Muscle of leg (tissue), 11 donors: Measurements from ENCODE around the gene NDP. TPM values are rescaled to one million over a fixed set of nuclear protein-coding genes. Genes with fewer than 3 reads are reported as not detected.
A peak's percentile ranks its signal among the peaks of the same experiment; 100 is the strongest.
"Not testable (repeated sequence)": the region's sequence is repeated elsewhere in the genome, so short reads cannot be mapped to it uniquely, and the experiment has no call there.

ENCODE experiments used
- DNase-seq: peaks from one replicate; pipeline ENCODE4 v3.0.0; 2013
- H3K27ac ChIP-seq: one replicate; pipeline ENCODE4 v1.5.1; 2013; ENCODE audit warnings: mild to moderate bottlenecking, low read length, control low read depth
- H3K27me3 ChIP-seq: one replicate; pipeline ENCODE4 v1.6.1; 2013; ENCODE audit warnings: low read length; ENCODE audit not compliant: control insufficient read depth, insufficient read depth
- H3K36me3 ChIP-seq: one replicate; pipeline ENCODE4 v1.6.1; 2013; ENCODE audit warnings: low read length; ENCODE audit not compliant: control insufficient read depth, insufficient read depth
- H3K4me1 ChIP-seq: one replicate; pipeline ENCODE4 v1.6.1; 2013; ENCODE audit warnings: low read length; ENCODE audit not compliant: control insufficient read depth, insufficient read depth
- H3K4me3 ChIP-seq: one replicate; pipeline ENCODE4 v1.5.1; 2013; ENCODE audit warnings: low read length, control low read depth
- H3K9me3 ChIP-seq: replicated peaks from 2 replicates; pipeline ENCODE4 v1.6.1; 2013; ENCODE audit warnings: low read depth, low read length; ENCODE audit not compliant: control insufficient read depth
- WGBS: methylation state at CpG from one replicate; pipeline ENCODE4 v1.1.5; 2013; ENCODE audit warnings: missing lambda C conversion rate; ENCODE audit not compliant: insufficient coverage; 5-methylcytosine and 5-hydroxymethylcytosine counted together
- polyA plus RNA-seq, 8 donors: library from polyadenylated mRNA; unstranded; fragments of 120-200 nt; gene quantifications; one replicate each; pipeline versions ENCODE4 v1.2.1 to v1.2.3, GENCODE V29; 2013; ENCODE audit warnings: inconsistent platforms in 1 of 8, low replicate concordance in 1 of 8; ENCODE audit not compliant: insufficient read length in 8 of 8, insufficient read depth in 1 of 8
- total RNA-seq: library from RNA; stranded (reverse); fragments of 120-200 nt; gene quantifications from one replicate; pipeline ENCODE4 v1.2.4, GENCODE V29; 2013

Gene NDP
- total and polyA plus RNA-seq, 9 donors: 0.82 to 2.7 (median 1.4) TPM

GRCh38 chrX:43956034-43956433 is 17.2 kb downstream of the NDP start:
- H3K4me1 ChIP-seq: no peaks in the 10 kb centered on the region
- H3K36me3 ChIP-seq: no peaks in the 10 kb centered on the region
- DNase-seq: no peak
- no peaks in the 10 kb centered on the region for H3K9me3 ChIP-seq
- H3K27ac ChIP-seq: no peak overlapping the region
- H3K4me3 ChIP-seq: no peak overlapping the region
- H3K27me3 ChIP-seq: peaks cover 21% of the 10 kb centered on the region

- Histone ChIP-seq H3K4me1 (no peaks in the 10 kb centered on the region), H3K9me3 (no peaks in the 10 kb centered on the region), H3K27me3 (peaks cover 24% of the 10 kb centered on the region), H3K4me3 (no peak overlapping the region), H3K36me3 (no peaks in the 10 kb centered on the region), H3K27ac (no peak overlapping the region)
- WGBS: no CpG with 5 or more reads among the region's 3 CpGs
- no peak for DNase-seq
Observed at GRCh38 chrX:43953218-43953617, 20.0 kb downstream of the NDP start.

- Histone ChIP-seq H3K27ac (no peak overlapping the region), H3K27me3 (peaks cover 17% of the 10 kb centered on the region), H3K4me1 (no peaks in the 10 kb centered on the region), H3K4me3 (no peak overlapping the region), H3K9me3 (no peaks in the 10 kb centered on the region), H3K36me3 (no peaks in the 10 kb centered on the region)
- WGBS: 12% methylated on average over 14 of the region's 15 CpGs
- peak; percentile 22 for DNase-seq
Observed at GRCh38 chrX:43949669-43950068, 23.5 kb downstream of the NDP start.

- no peak overlapping the region for H3K27ac ChIP-seq
- no peak overlapping the region for H3K4me3 ChIP-seq
- H3K9me3 ChIP-seq: no peaks in the 10 kb centered on the region
- H3K36me3 ChIP-seq: no peaks in the 10 kb centered on the region
- no peaks in the 10 kb centered on the region for H3K4me1 ChIP-seq
- no peak for DNase-seq
- H3K27me3 ChIP-seq: peaks cover 19% of the 10 kb centered on the region
- WGBS: 72% methylated on average over 2 of the region's 2 CpGs
Observed at GRCh38 chrX:43940816-43941474, 32.2 kb downstream of the NDP start.

- peak; percentile 20 for DNase-seq
- Histone ChIP-seq H3K27me3 (peaks cover 19% of the 10 kb centered on the region), H3K4me1 (no peaks in the 10 kb centered on the region), H3K36me3 (no peaks in the 10 kb centered on the region), H3K9me3 (no peaks in the 10 kb centered on the region), H3K27ac (no peak overlapping the region), H3K4me3 (no peak overlapping the region)
- WGBS: 60% methylated on average over 1 of the region's 3 CpGs
Observed at GRCh38 chrX:43939187-43939926, 33.8 kb downstream of the NDP start.

GRCh38 chrX:43922032-43922431 is 51.2 kb downstream of the NDP start:
- not testable (repeated sequence) for H3K9me3 ChIP-seq, H3K36me3 ChIP-seq, H3K4me3 ChIP-seq, H3K4me1 ChIP-seq, H3K27me3 ChIP-seq, DNase-seq, H3K27ac ChIP-seq
- no CpG with 5 or more reads among the region's 3 CpGs for WGBS

GRCh38 chrX:43910772-43911171 is 62.4 kb downstream of the NDP start:
- H3K27me3 ChIP-seq, H3K9me3 ChIP-seq, H3K4me3 ChIP-seq, H3K36me3 ChIP-seq, H3K4me1 ChIP-seq, DNase-seq, H3K27ac ChIP-seq: not testable (repeated sequence)
- 80% methylated on average over 3 of the region's 8 CpGs for WGBS

- H3K27me3 ChIP-seq: peaks cover 12% of the 10 kb centered on the region
- H3K36me3 ChIP-seq: no peaks in the 10 kb centered on the region
- H3K4me1 ChIP-seq: no peaks in the 10 kb centered on the region
- no peak overlapping the region for H3K4me3 ChIP-seq
- WGBS: no CpG with 5 or more reads among the region's 1 CpG
- DNase-seq: no peak
- no peak overlapping the region for H3K27ac ChIP-seq
- no peaks in the 10 kb centered on the region for H3K9me3 ChIP-seq
Observed at GRCh38 chrX:43910012-43910411, 63.2 kb downstream of the NDP start.

GRCh38 chrX:43909141-43909540 is 64.0 kb downstream of the NDP start:
- no peak for DNase-seq
- no peaks in the 10 kb centered on the region for H3K9me3 ChIP-seq
- no peaks in the 10 kb centered on the region for H3K36me3 ChIP-seq
- no peak overlapping the region for H3K27ac ChIP-seq
- H3K4me1 ChIP-seq: no peaks in the 10 kb centered on the region
- H3K4me3 ChIP-seq: no peak overlapping the region
- WGBS: 86% methylated on average over 1 of the region's 1 CpG
- peaks cover 10% of the 10 kb centered on the region for H3K27me3 ChIP-seq

GRCh38 chrX:43899878-43900815 is 73.0 kb downstream of the NDP start:
- WGBS: no CpG with 5 or more reads among the region's 5 CpGs
- DNase-seq: no peak
- no peaks in the 10 kb centered on the region for H3K36me3 ChIP-seq
- H3K4me3 ChIP-seq: no peak overlapping the region
- H3K27ac ChIP-seq: no peak overlapping the region
- no peaks in the 10 kb centered on the region for H3K9me3 ChIP-seq
- H3K4me1 ChIP-seq: no peaks in the 10 kb centered on the region
- H3K27me3 ChIP-seq: peaks cover 16% of the 10 kb centered on the region
